ENCODE data around the gene CEACAM1.

DNA sequence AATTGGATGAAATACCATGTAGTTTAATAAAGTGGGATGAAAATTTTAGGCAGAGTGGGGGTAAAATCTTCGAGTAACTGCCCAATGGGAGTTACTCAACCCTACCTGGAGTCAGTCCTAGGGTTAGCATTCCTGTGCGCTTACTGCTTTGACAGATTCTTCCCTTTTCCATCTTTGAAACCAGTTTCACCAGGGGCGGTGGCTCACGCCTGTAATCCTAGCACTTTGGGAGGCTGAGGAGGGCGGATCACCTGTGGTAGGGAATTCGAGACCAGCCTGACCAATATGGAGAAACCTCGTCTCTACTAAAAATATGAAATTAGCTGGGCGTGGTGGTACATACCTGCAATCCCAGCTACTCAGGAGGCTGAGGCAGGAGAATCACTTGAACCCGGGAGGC, 48.5 kb downstream of the CEACAM1 start:
- TF ChIP-seq POLR2AphosphoS5 (IDR thresholded peaks at IDR 0.05) (no peak), POLR2A (IDR thresholded peaks at IDR 0.05) (no peak)
